Measurements from ENCODE around the gene POLR1F. TPM values are rescaled to one million over a fixed set of nuclear protein-coding genes. Genes with fewer than 3 reads are reported as not detected.
A peak's percentile ranks its signal among the peaks of the same experiment; 100 is the strongest.

Gene POLR1F
- total RNA-seq, 1 experiment from 2014 or later: 24.9 TPM

- Histone ChIP-seq H2BK20ac (ENCODE audit: low read depth, low read length, poor library complexity, severe bottlenecking) (no peak overlapping the region), H4K8ac (replicated peaks; ENCODE audit: insufficient read length, low read depth, low read length) (no peak overlapping the region), H2AK5ac (ENCODE audit: insufficient read length, low read length) (no peak overlapping the region), H3K9me3 (ENCODE audit: control insufficient read depth, low read depth, low read length) (no peaks in the 10 kb centered on the region), H3K79me1 (ENCODE audit: insufficient read depth, low read depth, low read length, poor library complexity, severe bottlenecking) (no peaks in the 10 kb centered on the region), H2BK5ac (ENCODE audit: insufficient read length, low read length) (no peak overlapping the region), H2BK15ac (ENCODE audit: low read depth, low read length) (no peak overlapping the region), H2BK12ac (ENCODE audit: insufficient read length, low read depth, low read length) (no peak overlapping the region), H3K14ac (ENCODE audit: insufficient read depth, low read length) (no peak overlapping the region), H3K4ac (ENCODE audit: low read depth, low read length) (no peak overlapping the region), H3K23me2 (ENCODE audit: insufficient read length, low read depth, low read length, poor library complexity, severe bottlenecking) (no peaks in the 10 kb centered on the region), H4K91ac (ENCODE audit: insufficient read length, low read depth, low read length) (no peak overlapping the region), H3K18ac (ENCODE audit: insufficient read length, low read depth, low read length) (no peak overlapping the region), H2BK120ac (ENCODE audit: low read depth, low read length, poor library complexity, severe bottlenecking) (no peak overlapping the region), H3K79me2 (ENCODE audit: insufficient read depth, low read length) (no peaks in the 10 kb centered on the region), H2AFZ (ENCODE audit: low read length) (no peak overlapping the region), H3K27me3 (ENCODE audit: insufficient read depth, low read length) (no peaks in the 10 kb centered on the region), H3K4me2 (ENCODE audit: insufficient read depth, insufficient read length, low read length) (no peak overlapping the region), H3K56ac (ENCODE audit: insufficient read length, low read depth, low read length) (no peak overlapping the region), H3K9ac (ENCODE audit: extremely low read depth, insufficient read length, low read length) (no peak overlapping the region), H3K4me1 (ENCODE audit: insufficient read depth, low read length) (no peaks in the 10 kb centered on the region), H3K23ac (ENCODE audit: insufficient read length, low read depth, low read length) (no peak overlapping the region), H4K20me1 (ENCODE audit: control insufficient read depth, insufficient read depth, insufficient read length) (no peaks in the 10 kb centered on the region), H3T11ph (ENCODE audit: low read length) (no peak overlapping the region), H4K5ac (ENCODE audit: insufficient read length, low read depth, low read length) (no peak overlapping the region), H3K27ac (ENCODE audit: insufficient read length, low read depth, low read length) (no peak overlapping the region)
- DNase-seq: no peak
- Mint-ChIP-seq H3K27ac (0 out of 7 replicates have a peak overlapping the region, but pooled peaks of 1 of the 3 experiments have one; percentile 9), H3K27me3 (ENCODE audit: low read depth) (no peaks in the 10 kb centered on the region), H3K4me3 (no peak overlapping the region), H3K9me3 (no peaks in the 10 kb centered on the region), H3K36me3 (ENCODE audit: insufficient read depth in 1 of 3, low read depth in 3 of 3) (peaks cover 6 to 21% (median 14%) of the 10 kb centered on the region in 3 experiments; a peak in 6 of 7 replicates), H3K4me1 (peaks cover 10 to 18% of the 10 kb centered on the region in 2 experiments)
- no CpG with 5 or more reads among the region's 3 CpGs for WGBS (ENCODE audit: extremely low coverage, insufficient read length, low lambda C conversion rate)
- no peak for TF ChIP-seq CTCF (conservative IDR thresholded peaks at IDR 0.05)
Observed at GRCh38 chr7:19700936-19701335, 7.9 kb downstream of the POLR1F start.

All from H9 (cell line).